MM.1S (cell line): ENCODE measurements around the gene CHST3.

Source experiments
- DNase-seq: peaks from one replicate; pipeline ENCODE4 v3.0.0-alpha.2; 2015
- H2AFZ ChIP-seq: fragments of 300-600 bp; sonication (generic); 2 replicates; pipeline ENCODE4 v1.6.0; 2016; ENCODE audit warnings: antibody characterized with exemption, low read length
- H3F3A ChIP-seq: fragments of 300-600 bp; sonication (generic); 2 replicates; pipeline ENCODE4 v1.6.1; 2016; ENCODE audit warnings: mild to moderate bottlenecking, antibody characterized with exemption, low read length, moderate library complexity, mixed read lengths; ENCODE audit not compliant: insufficient read depth
- H3K27ac ChIP-seq: fragments of 300-600 bp; sonication (generic); 2 replicates; pipeline ENCODE4 v1.5.1; 2016; ENCODE audit warnings: mild to moderate bottlenecking, low read length
- H3K27me3 ChIP-seq: fragments of 300-600 bp; sonication (generic); replicated peaks from 2 replicates; pipeline ENCODE4 v1.6.0; 2016; ENCODE audit warnings: low read length; ENCODE audit not compliant: insufficient read depth
- H3K36me3 ChIP-seq: fragments of 300-600 bp; sonication (generic); replicated peaks from 2 replicates; pipeline ENCODE4 v1.6.1; 2016; ENCODE audit warnings: mild to moderate bottlenecking, low read length, mixed read lengths; ENCODE audit not compliant: insufficient read depth
- H3K4me1 ChIP-seq: fragments of 300-600 bp; sonication (generic); 2 replicates; pipeline ENCODE4 v1.6.1; 2016; ENCODE audit warnings: low read length, mixed read lengths
- H3K4me2 ChIP-seq: fragments of 300-600 bp; sonication (generic); 2 replicates; pipeline ENCODE4 v1.6.0; 2016; ENCODE audit warnings: low read depth, low read length
- H3K4me3 ChIP-seq: fragments of 300-600 bp; sonication (generic); 2 replicates; pipeline ENCODE4 v1.5.1; 2016; ENCODE audit warnings: low read length, mixed read lengths
- H3K79me2 ChIP-seq: fragments of 300-600 bp; sonication (generic); 2 replicates; pipeline ENCODE4 v1.6.1; 2016; ENCODE audit warnings: mixed run types, low read length, mixed read lengths
- H3K9ac ChIP-seq: fragments of 300-600 bp; sonication (generic); 2 replicates; pipeline ENCODE4 v1.6.1; 2016; ENCODE audit warnings: low read length, mixed read lengths
- H3K9me2 ChIP-seq: fragments of 300-600 bp; sonication (generic); replicated peaks from 2 replicates; pipeline ENCODE4 v1.6.1; 2016; ENCODE audit warnings: mild to moderate bottlenecking, low read length, mixed read lengths; ENCODE audit not compliant: insufficient read depth
- H3K9me3 ChIP-seq: fragments of 300-600 bp; sonication (generic); replicated peaks from 2 replicates; pipeline ENCODE4 v1.6.1; 2016; ENCODE audit warnings: mild to moderate bottlenecking, low read length, mixed read lengths; ENCODE audit not compliant: insufficient read depth
- H4K20me1 ChIP-seq: fragments of 300-600 bp; sonication (generic); 2 replicates; pipeline ENCODE4 v1.6.1; 2016; ENCODE audit warnings: mild to moderate bottlenecking, low read length, moderate library complexity, mixed read lengths; ENCODE audit not compliant: insufficient read depth
- EZH2 ChIP-seq: fragments of 300-600 bp; sonication (generic); optimal IDR thresholded peaks from 2 replicates; pipeline ENCODE3; 2017; ENCODE audit warnings: low read depth, mild to moderate bottlenecking, antibody characterized with exemption, low read length, mixed read lengths
- EZH2phosphoT487 ChIP-seq: fragments of 300-600 bp; sonication (generic); IDR thresholded peaks from 2 replicates; pipeline ENCODE4 v1.6.1; 2018; ENCODE audit warnings: antibody characterized with exemption, low read length
- TF ChIP-seq, protein P1 (sequence below): fragments of 300-600 bp; sonication (generic); IDR thresholded peaks from 2 replicates; pipeline ENCODE4 v1.5.1; 2016; ENCODE audit warnings: antibody characterized with exemption, low read length, mixed read lengths

Gene CHST3

DNA sequence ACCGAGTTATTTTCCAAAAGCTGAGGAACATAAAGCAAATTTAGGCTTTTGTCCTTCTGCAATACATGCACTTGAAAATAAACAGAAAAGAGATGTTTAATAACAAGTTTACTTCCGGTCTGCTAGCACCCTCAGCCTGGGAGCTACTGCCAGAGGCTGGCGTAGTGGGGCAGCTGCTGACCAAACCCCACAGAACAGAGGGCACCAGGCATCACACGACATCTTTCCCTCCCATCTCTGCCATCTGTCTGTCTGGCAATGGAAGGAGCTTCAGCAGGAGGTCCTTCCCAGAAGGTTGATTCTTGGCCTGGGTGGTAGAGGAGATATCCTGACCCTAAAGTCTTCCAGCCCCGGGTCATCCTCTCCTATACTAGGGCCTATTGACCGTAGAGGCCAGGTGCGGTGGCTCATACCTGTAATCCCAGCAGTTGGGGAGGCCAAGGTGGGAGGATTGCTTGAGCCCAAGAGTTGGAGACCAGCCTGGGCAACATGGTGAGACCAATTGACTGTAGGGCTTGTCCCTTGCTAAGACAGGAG is 47.8 kb downstream of the CHST3 start:
- Histone ChIP-seq H3K4me2 (no peak overlapping the region), H4K20me1 (no peaks in the 10 kb centered on the region), H3K9me3 (no peaks in the 10 kb centered on the region), H3K79me2 (no peaks in the 10 kb centered on the region), H3K9me2 (no peaks in the 10 kb centered on the region), H3F3A (no peaks in the 10 kb centered on the region), H2AFZ (no peak overlapping the region), H3K4me1 (no peaks in the 10 kb centered on the region), H3K27me3 (no peaks in the 10 kb centered on the region; the same call in 1 of the 2 replicates), H3K27ac (no peak overlapping the region), H3K36me3 (no peaks in the 10 kb centered on the region), H3K4me3 (no peak overlapping the region), H3K9ac (no peak overlapping the region)
- no peak for DNase-seq
- TF ChIP-seq EZH2phosphoT487 (no peak), EZH2 (no peak)
- TF ChIP-seq, protein P1, sequence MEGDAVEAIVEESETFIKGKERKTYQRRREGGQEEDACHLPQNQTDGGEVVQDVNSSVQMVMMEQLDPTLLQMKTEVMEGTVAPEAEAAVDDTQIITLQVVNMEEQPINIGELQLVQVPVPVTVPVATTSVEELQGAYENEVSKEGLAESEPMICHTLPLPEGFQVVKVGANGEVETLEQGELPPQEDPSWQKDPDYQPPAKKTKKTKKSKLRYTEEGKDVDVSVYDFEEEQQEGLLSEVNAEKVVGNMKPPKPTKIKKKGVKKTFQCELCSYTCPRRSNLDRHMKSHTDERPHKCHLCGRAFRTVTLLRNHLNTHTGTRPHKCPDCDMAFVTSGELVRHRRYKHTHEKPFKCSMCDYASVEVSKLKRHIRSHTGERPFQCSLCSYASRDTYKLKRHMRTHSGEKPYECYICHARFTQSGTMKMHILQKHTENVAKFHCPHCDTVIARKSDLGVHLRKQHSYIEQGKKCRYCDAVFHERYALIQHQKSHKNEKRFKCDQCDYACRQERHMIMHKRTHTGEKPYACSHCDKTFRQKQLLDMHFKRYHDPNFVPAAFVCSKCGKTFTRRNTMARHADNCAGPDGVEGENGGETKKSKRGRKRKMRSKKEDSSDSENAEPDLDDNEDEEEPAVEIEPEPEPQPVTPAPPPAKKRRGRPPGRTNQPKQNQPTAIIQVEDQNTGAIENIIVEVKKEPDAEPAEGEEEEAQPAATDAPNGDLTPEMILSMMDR = no peak

DNA sequence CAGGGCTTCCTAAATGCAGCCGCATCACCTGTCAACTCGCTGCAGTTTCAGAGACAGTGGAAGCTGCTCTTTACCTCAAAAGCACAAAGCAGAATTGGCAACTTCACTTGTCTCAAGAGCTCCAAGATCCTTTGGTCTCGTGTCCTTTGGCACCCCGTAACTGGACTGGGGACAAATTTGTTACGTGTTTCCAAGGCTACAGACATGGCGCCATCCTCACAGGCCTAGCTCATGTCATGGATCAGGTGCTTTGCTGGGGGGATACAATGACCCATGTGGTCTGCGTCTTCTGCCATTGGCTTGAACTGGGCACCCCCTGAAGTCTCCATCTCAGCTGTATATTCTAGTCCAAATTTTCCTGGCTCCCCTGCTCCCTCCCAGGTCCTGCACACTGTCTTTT is 48.6 kb downstream of the CHST3 start:
- H3K4me2 ChIP-seq = no peak overlapping the region
- H2AFZ ChIP-seq = no peak overlapping the region
- no peaks in the 10 kb centered on the region for H3K4me1 ChIP-seq
- no peaks in the 10 kb centered on the region for H3K79me2 ChIP-seq
- H3K27ac ChIP-seq = no peak overlapping the region
- H3K9me2 ChIP-seq = no peaks in the 10 kb centered on the region
- no peaks in the 10 kb centered on the region; the same call in 1 of the 2 replicates for H3K27me3 ChIP-seq
- TF ChIP-seq, protein P1 = no peak
- TF ChIP-seq EZH2 (no peak), EZH2phosphoT487 (no peak)
- no peak overlapping the region for H3K9ac ChIP-seq
- no peaks in the 10 kb centered on the region for H3F3A ChIP-seq
- no peaks in the 10 kb centered on the region for H3K9me3 ChIP-seq
- H3K4me3 ChIP-seq = no peak overlapping the region
- no peak for DNase-seq
- H3K36me3 ChIP-seq = no peaks in the 10 kb centered on the region
- H4K20me1 ChIP-seq = no peaks in the 10 kb centered on the region

DNA sequence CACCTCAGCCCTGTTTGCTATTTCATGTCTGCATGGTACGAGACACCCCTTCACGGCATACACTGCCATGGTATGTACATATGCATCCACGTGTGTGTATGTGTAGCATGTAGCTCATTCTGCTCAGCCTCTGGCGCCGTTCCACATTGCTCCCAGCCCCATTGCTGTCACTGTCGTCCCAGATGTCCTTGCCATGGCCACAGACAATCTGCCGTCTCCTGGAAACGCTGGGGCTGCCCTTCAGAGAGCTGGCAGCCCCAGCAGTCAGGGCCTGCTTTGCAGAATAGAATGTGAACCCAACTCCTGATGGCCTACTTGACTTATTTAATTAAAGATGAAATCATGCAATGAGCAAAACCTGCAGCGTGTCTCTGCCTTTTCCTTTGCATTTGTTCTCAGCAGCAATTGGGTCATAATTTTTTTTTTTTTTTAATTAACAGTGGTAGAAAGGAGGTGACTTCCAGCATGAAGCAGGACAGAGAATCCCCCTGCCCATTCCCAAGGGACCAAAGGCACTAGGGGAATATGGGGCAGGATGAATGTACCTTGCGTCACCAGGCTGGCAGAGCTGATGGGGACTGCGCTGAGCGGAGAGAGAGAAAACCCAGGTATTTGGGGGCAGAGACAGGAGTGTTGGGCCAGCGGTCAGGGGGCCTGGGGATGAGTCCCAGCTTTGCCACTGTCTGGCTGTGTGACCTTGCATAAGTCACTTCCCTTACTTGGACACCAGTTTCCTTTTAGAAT is 49.2 kb downstream of the CHST3 start:
- no peak overlapping the region for H2AFZ ChIP-seq
- no peak overlapping the region for H3K9ac ChIP-seq
- no peaks in the 10 kb centered on the region for H3K79me2 ChIP-seq
- no peaks in the 10 kb centered on the region; the same call in 1 of the 2 replicates for H3K27me3 ChIP-seq
- H3F3A ChIP-seq = no peaks in the 10 kb centered on the region
- no peaks in the 10 kb centered on the region for H3K9me3 ChIP-seq
- TF ChIP-seq, protein P1 = no peak
- TF ChIP-seq EZH2phosphoT487 = no peak
- no peak for TF ChIP-seq EZH2
- H4K20me1 ChIP-seq = no peaks in the 10 kb centered on the region
- no peak for DNase-seq
- H3K4me1 ChIP-seq = no peaks in the 10 kb centered on the region
- H3K27ac ChIP-seq = no peak overlapping the region
- no peak overlapping the region for H3K4me2 ChIP-seq
- no peak overlapping the region for H3K4me3 ChIP-seq
- no peaks in the 10 kb centered on the region for H3K9me2 ChIP-seq
- no peaks in the 10 kb centered on the region for H3K36me3 ChIP-seq
